ENCODE results near the gene NEDD4.
"Not testable (repeated sequence)": the region's sequence is repeated elsewhere in the genome, so short reads cannot be mapped to it uniquely, and the experiment has no call there.

Gene NEDD4

DNA sequence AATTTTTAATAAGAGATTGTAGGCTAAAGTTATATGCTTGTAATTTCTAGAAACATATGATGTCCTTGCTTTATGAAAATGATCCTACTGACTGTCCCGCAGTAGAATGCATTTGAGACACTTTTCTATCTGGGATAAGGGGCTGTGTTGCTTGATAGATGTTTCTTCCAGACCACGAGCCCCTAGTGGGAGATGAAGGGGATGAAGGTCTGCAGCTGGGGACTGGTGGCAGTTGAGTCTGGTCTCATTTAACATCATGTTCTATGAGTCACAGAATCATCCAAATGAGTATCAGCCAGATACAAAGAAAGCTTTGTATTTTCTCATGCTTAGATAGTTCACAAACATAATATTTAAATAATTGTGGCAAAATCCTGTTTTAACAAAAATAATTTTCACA lies 166.2 kb downstream of the NEDD4 start:
- H3K4me3 ChIP-seq (ENCODE audit: low read depth, low read length): no peak overlapping the region
- TF ChIP-seq CTCF (IDR thresholded peaks at IDR 0.05; ENCODE audit: low read depth, low read length) (no peak), POLR2A (IDR thresholded peaks at IDR 0.05; ENCODE audit: extremely low read depth, insufficient read length) (no peak), MAX (IDR thresholded peaks at IDR 0.05; ENCODE audit: low read depth, low read length) (no peak), MYC (IDR thresholded peaks at IDR 0.05; ENCODE audit: low read depth, low read length) (no peak)
- DNase-seq (ENCODE audit: low read depth): no peak

DNA sequence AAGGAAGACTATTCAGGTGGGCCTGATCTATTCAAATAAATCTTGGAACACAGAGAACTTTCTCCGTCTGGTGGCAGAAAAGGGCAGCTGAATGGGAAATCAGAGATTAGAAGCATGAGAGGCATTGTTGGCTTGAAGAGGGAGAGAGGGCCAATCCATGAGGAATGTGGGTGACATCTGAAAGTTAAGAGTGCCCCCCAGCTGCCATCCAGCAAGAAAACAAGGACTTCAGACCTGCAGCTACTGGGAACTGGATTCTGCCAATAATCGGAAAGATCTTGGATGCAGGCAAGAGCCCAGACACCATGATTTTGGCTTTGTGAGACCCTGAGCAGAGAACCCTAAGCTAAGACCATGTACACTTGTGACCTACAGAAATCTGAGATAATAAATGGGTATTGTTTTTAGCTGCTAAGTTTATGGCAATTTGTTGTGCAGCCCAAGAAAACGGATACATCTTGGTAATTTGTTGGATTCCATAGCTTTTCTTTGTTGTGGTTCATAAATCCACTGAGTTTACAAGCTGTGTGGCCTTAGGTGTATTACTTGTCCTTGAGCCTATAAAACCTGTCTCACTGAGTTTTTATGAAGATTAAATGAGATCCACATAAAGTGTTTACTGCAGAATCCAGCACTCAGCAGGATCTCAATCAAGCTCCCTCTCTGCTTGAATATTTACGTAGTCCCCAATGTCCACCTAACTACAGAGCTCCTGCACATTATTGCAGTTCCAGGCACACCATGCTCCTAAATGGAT lies 168.4 kb downstream of the NEDD4 start:
- no peak for TF ChIP-seq MYC (IDR thresholded peaks at IDR 0.05; ENCODE audit: low read depth, low read length)
- no peak for TF ChIP-seq CTCF (IDR thresholded peaks at IDR 0.05; ENCODE audit: low read depth, low read length)
- no peak for TF ChIP-seq POLR2A (IDR thresholded peaks at IDR 0.05; ENCODE audit: extremely low read depth, insufficient read length)
- no peak for TF ChIP-seq MAX (IDR thresholded peaks at IDR 0.05; ENCODE audit: low read depth, low read length)
- DNase-seq (ENCODE audit: low read depth): no peak
- H3K4me3 ChIP-seq (ENCODE audit: low read depth, low read length): no peak overlapping the region

GRCh38 chr15:55823699-55824340 lies 169.6 kb downstream of the NEDD4 start:
- TF ChIP-seq MYC (IDR thresholded peaks at IDR 0.05; ENCODE audit: low read depth, low read length) (no peak), MAX (IDR thresholded peaks at IDR 0.05; ENCODE audit: low read depth, low read length) (no peak), POLR2A (IDR thresholded peaks at IDR 0.05; ENCODE audit: extremely low read depth, insufficient read length) (no peak), CTCF (IDR thresholded peaks at IDR 0.05; ENCODE audit: low read depth, low read length) (no peak)
- DNase-seq (ENCODE audit: low read depth): no peak
- no peak overlapping the region for H3K4me3 ChIP-seq (ENCODE audit: low read depth, low read length)

DNA sequence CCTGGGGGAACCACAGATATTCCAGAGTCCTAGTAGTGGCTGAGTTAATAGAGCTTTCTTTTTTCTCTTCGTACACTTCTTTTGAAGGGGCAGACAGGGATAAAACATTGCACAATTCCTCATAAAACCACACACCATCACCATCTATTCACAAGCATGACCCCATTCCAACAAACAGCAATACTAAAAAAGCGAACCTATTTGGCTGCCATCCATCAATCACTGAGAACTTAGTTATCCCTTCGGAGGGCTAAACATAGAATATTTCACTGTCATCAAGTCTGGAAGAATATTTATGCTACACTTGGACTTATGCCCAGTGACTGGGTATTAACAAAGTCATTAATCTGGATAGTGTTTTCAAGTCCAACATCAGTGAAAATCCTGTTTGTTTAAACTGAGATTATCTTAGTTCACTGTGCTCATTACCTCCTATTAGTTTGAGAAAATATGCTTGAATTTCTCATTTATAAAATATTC lies 170.2 kb downstream of the NEDD4 start:
- no peak for TF ChIP-seq POLR2A (IDR thresholded peaks at IDR 0.05; ENCODE audit: extremely low read depth, insufficient read length)
- no peak for TF ChIP-seq MAX (IDR thresholded peaks at IDR 0.05; ENCODE audit: low read depth, low read length)
- TF ChIP-seq MYC (IDR thresholded peaks at IDR 0.05; ENCODE audit: low read depth, low read length): no peak
- no peak for TF ChIP-seq CTCF (IDR thresholded peaks at IDR 0.05; ENCODE audit: low read depth, low read length)
- no peak for DNase-seq (ENCODE audit: low read depth)
- no peak overlapping the region for H3K4me3 ChIP-seq (ENCODE audit: low read depth, low read length)

- not testable (repeated sequence) for DNase-seq (ENCODE audit: low read depth); H3K4me3 ChIP-seq (ENCODE audit: low read depth, low read length)
Measured at GRCh38 chr15:55821740-55822139, 171.7 kb downstream of the NEDD4 start.

DNA sequence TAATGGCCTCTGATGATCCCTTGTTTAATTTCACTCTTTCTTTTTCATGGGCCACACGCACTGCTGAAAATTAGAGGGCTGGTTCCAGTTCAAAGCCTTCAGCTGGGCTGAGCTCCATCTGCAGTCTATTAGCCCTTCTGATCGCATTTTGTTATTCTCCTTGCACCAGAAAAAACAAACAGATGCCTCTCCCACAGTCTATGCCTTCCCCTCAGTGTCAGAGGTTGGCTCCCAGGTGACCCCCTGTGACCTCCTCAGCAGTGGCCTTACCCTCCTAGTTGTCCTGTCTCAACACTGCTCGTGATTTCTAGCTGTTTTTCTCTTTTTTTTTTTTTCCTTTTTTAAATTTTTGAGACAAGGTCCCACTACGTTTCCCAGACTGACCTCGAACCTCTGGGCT lies 173.4 kb downstream of the NEDD4 start:
- no peak overlapping the region for H3K4me3 ChIP-seq (ENCODE audit: low read depth, low read length)
- TF ChIP-seq CTCF (IDR thresholded peaks at IDR 0.05; ENCODE audit: low read depth, low read length): no peak
- no peak for TF ChIP-seq MAX (IDR thresholded peaks at IDR 0.05; ENCODE audit: low read depth, low read length)
- no peak for TF ChIP-seq POLR2A (IDR thresholded peaks at IDR 0.05; ENCODE audit: extremely low read depth, insufficient read length)
- TF ChIP-seq MYC (IDR thresholded peaks at IDR 0.05; ENCODE audit: low read depth, low read length): no peak
- DNase-seq (ENCODE audit: low read depth): no peak

Data from NB4 (cell line).